NCI-H2081 treated with DMSO at 0.1 percent for 48 hours (cell line): ENCODE results near the gene TMEFF1.

Experiments used
- DNase-seq: peaks from one replicate; lab custom pipeline; 2025; lab: John Stamatoyannopoulos, UW

TMEFF1 gene

GRCh38 chr9:100448266-100448665 is 24.7 kb upstream of the TMEFF1 start:
- DNase-seq: no peak

GRCh38 chr9:100449420-100449819 is 23.5 kb upstream of the TMEFF1 start:
- no peak for DNase-seq

GRCh38 chr9:100452894-100453293 is 20.1 kb upstream of the TMEFF1 start:
- no peak for DNase-seq

GRCh38 chr9:100455470-100455869 is 17.5 kb upstream of the TMEFF1 start:
- no peak for DNase-seq

GRCh38 chr9:100457517-100457916 is 15.4 kb upstream of the TMEFF1 start:
- DNase-seq: no peak

GRCh38 chr9:100459963-100460362 is 13.0 kb upstream of the TMEFF1 start:
- DNase-seq: no peak

GRCh38 chr9:100465274-100465673 is 7.7 kb upstream of the TMEFF1 start:
- no peak for DNase-seq

GRCh38 chr9:100465761-100466160 is 7.2 kb upstream of the TMEFF1 start:
- no peak for DNase-seq

GRCh38 chr9:100466171-100466828 is 6.6 kb upstream of the TMEFF1 start:
- DNase-seq: no peak

- no peak for DNase-seq
These were observed 6.1 kb upstream of the TMEFF1 start for GRCh38 chr9:100466829-100467221.

- no peak for DNase-seq
These were observed 4.9 kb upstream of the TMEFF1 start for GRCh38 chr9:100468041-100468440.

GRCh38 chr9:100472268-100472667 is 681 bp upstream of the TMEFF1 start:
- no peak for DNase-seq

- no peak for DNase-seq
These were observed 530 bp downstream of the TMEFF1 start for GRCh38 chr9:100473276-100474081.

GRCh38 chr9:100474082-100474923 is 1.4 kb downstream of the TMEFF1 start:
- DNase-seq: no peak

- no peak for DNase-seq
These were observed 2.0 kb downstream of the TMEFF1 start for GRCh38 chr9:100474924-100475276.

- DNase-seq: no peak
These were observed 4.3 kb downstream of the TMEFF1 start for GRCh38 chr9:100477241-100477640.

GRCh38 chr9:100478192-100478591 is 5.2 kb downstream of the TMEFF1 start:
- no peak for DNase-seq

- DNase-seq: no peak
These were observed 6.9 kb downstream of the TMEFF1 start for GRCh38 chr9:100479820-100480219.

GRCh38 chr9:100485196-100485595 is 12.2 kb downstream of the TMEFF1 start:
- DNase-seq: no peak

GRCh38 chr9:100486479-100487176 is 13.7 kb downstream of the TMEFF1 start:
- no peak for DNase-seq

- no peak for DNase-seq
These were observed 15.2 kb downstream of the TMEFF1 start for GRCh38 chr9:100488177-100488576.

- no peak for DNase-seq
These were observed 16.9 kb downstream of the TMEFF1 start for GRCh38 chr9:100489836-100490235.
